ENCODE results near the gene RPL10A.

Gene RPL10A

GRCh38 chr6:35476004-35476403 lies 7.8 kb downstream of the RPL10A start:
- DNase-seq: no peak

DNA sequence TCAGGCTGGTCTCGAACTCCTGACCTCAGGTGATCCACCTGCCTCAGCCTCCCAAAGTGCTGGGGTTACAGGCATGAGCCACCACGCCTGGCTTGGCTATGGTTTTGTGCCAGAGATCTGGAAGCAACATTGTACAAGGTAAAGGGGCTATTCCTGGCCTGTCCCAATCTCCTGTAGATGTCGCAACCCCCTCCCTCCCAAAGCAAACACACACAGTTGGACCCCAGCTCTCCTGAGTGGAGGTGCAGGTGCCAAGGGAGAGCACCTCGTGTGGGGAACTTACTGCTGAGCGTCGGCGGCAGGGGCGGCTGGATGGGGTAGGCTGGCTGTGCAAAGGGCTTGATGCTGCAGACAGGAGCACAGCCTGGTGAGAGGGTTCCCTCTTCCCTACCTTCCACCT lies 8.8 kb downstream of the RPL10A start:
- DNase-seq: no peak

DNA sequence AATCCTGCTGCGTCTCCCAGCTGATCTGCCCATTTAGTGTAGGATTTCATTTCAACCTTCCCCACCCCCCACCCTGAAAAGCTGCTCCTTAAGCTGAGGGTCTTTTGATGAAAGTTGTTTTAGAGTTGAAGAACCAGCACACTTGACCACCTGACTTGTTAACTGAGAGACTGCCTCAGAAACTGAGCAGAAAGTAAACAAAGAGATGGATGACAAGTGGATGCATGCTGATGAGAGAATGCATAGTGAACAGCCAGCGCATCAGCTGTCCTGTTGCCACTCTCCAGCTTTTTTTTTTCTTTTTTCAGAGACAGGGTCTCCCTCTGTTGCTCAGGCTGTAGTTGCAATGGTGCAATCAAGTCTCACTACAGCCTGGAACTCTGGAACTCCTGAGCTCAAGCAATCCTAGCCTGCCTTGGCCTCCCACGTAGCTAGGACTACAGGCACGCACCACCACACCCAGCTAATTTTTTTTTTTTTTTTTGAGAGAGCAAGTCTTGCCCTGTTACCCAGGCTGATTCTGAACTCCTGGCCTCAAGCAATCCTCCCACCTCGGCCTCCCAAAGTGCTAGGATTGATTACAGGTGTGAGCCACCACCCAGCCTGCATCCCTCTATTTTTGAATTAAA lies 9.5 kb downstream of the RPL10A start:
- no peak for DNase-seq

- no peak for DNase-seq
These were observed 10.1 kb downstream of the RPL10A start for GRCh38 chr6:35478259-35478658.

- no peak for DNase-seq
These were observed 12.0 kb downstream of the RPL10A start for GRCh38 chr6:35480176-35480575.

GRCh38 chr6:35481226-35481625 lies 13.0 kb downstream of the RPL10A start:
- no peak for DNase-seq

- DNase-seq: no peak
These were observed 14.9 kb downstream of the RPL10A start for GRCh38 chr6:35483062-35483461.

- DNase-seq: no peak
These were observed 15.3 kb downstream of the RPL10A start for GRCh38 chr6:35483490-35483889.

DNA sequence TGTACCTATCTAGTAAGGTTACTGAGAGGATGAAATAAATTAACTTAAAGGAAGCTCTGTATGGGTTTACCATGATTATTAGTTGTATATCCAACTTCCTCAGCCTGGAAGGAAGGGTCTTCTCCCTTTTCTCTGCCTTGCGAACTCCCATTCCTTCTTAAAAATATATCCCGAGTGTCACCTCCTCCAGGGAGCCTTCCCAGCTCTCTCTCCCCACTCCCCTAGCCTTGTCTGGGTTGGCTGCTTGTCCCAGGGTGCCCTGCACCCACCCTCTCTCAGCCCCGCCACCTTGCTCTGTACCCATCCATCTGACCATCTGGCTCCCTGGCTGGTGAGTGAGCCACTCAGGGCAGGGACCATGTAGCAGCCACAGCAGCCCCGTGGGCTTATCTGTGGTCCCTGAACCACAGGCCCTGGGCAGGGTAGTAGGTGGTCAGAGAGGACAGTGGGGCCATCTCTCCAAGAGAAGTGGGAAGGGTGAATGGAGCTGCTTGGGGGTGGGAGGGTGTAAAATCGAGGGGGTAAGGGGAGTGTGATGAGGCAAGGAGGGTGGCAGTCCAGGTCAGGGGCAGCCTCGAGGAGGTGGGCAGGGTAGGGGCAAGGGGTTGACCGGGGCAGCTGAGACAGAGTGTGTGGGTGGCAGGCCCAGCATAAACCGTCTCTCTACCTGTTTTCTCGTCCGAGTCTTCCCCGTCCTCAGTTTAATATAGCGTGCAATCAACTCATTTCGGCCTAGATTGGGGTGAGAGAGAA lies 15.9 kb downstream of the RPL10A start:
- no peak for DNase-seq

DNA sequence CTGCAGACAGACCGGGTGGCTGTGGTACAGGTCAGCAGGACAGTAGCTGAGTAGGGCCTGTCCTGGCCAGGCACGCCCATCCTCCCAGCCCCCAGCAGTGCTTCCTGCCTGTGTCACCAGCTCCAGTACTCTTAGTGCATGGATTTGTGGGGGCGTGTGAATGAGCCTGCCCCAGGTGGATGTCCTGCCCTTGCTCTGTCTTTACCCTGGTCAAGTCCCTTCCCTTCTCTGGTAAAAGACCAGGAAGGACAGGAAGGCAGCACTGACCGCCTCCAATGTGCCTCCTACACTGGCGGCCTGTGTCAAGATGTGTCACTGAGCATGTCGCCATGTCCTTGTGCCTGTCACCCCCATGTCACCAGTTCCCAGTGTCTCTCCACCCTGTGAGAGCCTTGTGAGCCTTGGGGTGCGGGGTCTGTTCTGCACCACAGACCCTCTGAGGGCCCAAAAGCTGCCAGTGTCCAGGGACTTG lies 16.8 kb downstream of the RPL10A start:
- peak; percentile 60 for DNase-seq

GRCh38 chr6:35485402-35485877 lies 17.2 kb downstream of the RPL10A start:
- DNase-seq: peak; percentile 93

GRCh38 chr6:35486005-35486925 lies 18.1 kb downstream of the RPL10A start:
- no peak for DNase-seq

DNA sequence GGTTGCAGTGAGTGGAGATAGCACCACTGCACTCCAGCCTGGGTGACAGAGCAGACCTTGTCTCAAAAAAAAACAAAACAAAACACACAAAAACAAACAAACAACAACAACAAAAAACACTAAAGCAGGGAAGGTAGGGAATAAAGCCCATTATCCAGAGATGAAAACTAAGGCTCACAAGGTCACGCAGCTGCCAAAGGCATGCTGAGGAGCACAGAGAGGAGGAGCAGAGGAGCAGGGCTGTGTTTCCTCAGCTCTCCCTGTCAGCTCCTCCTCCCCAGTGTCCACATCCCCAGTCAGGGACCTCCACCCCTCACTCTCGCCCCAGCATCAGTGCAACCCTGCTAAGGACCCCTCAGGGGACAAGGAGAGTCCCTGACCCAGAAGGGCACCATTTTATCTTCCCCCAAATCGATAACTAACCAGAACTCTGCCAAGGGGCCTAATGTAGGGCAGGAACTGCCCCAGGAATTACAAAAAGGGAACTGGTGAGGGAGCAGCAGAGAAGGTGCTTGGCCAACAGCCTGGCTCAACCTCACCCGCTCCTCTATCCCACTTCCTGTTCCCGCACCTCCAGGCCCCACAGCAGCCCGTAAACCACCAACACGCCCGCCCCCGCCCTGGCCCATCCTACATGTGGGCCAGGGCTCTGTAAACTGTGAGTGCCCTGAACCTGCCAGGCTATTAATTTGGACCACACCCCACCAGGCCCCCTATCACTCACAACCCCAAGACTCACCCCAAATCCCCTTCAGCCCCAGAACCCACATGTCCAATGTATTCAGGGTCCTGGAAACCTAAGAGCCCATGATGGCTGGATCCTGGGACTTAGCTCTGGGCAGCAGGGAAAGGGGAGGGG lies 19.7 kb downstream of the RPL10A start:
- peak; percentile 55 for DNase-seq

GRCh38 chr6:35488517-35488862 lies 20.3 kb downstream of the RPL10A start:
- no peak for DNase-seq

GRCh38 chr6:35489066-35489465 lies 20.9 kb downstream of the RPL10A start:
- no peak for DNase-seq

- DNase-seq: peak; percentile 95
These were observed 22.0 kb downstream of the RPL10A start for GRCh38 chr6:35489995-35490791.

- no peak for DNase-seq
These were observed 22.8 kb downstream of the RPL10A start for GRCh38 chr6:35490821-35491557.

DNA sequence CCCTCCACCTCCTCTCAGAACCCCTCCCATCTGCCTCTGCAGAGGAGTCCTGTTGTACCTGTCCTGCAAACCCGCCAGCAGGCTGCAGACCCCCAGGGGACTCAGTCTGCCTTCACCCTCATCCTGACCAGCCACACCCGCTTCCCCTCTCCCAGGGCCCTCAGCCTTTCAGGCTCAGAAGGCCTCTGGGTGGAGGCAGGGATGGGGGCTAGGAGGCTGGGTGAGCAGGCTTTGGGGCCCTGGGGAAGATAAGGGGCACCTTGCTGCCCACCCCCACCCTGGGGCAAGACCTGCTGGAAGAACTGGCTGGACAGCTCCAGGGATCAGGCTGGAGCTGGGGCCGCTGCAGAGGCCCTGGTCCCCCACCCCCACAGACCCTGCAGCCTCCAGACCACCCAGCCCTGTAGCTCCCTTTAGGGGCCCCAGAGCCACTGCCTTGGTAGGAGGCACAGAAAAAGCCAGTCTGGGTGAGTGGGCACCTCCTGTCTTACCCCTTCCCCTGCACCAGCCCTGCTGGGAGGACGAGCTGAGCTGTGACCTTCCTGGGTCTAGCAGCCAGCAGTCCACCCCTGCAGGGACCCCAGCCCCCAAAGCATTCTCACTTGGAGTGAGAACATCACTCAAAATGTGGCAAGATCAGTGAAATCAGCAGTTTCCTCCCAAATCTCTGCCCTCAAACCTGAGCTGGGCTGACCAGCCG lies 23.5 kb downstream of the RPL10A start:
- DNase-seq: no peak

GRCh38 chr6:35492258-35492973 lies 24.2 kb downstream of the RPL10A start:
- no peak for DNase-seq
